DMS53 treated with DMSO at 0.1 percent for 48 hours (cell line): ENCODE data around the gene CIBAR2.

Experiments used
- DNase-seq: peaks from one replicate; lab custom pipeline; 2025; ENCODE audit not compliant: unreplicated experiment; lab: John Stamatoyannopoulos, UW

Gene CIBAR2

DNA sequence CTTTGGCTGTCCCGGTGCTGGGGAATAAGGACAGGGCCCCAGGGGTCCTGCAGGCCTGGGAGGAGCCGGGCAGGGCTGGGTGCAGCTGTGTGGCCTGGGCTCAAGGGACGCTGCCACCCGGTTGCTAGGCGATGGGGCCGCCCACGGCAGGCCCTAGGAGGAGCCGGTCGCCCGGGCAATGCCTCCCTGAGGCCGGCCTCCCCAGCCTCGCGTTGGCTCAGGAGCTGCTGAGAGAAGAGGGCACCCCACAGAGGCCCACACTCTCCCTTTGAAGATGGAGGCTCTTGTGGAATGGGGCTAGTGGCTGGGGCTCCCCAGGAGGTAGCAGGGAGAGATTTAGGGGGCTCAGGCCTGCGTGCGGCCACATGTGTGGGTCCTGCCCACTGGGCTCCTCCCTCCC lies at the start of gene CIBAR2:
Gene CIBAR2, minus strand, starts transcription at position 109 of the 400 bp plus-strand sequence. CDS start 120 bp downstream, outside the sequence.
- no peak for DNase-seq

DNA sequence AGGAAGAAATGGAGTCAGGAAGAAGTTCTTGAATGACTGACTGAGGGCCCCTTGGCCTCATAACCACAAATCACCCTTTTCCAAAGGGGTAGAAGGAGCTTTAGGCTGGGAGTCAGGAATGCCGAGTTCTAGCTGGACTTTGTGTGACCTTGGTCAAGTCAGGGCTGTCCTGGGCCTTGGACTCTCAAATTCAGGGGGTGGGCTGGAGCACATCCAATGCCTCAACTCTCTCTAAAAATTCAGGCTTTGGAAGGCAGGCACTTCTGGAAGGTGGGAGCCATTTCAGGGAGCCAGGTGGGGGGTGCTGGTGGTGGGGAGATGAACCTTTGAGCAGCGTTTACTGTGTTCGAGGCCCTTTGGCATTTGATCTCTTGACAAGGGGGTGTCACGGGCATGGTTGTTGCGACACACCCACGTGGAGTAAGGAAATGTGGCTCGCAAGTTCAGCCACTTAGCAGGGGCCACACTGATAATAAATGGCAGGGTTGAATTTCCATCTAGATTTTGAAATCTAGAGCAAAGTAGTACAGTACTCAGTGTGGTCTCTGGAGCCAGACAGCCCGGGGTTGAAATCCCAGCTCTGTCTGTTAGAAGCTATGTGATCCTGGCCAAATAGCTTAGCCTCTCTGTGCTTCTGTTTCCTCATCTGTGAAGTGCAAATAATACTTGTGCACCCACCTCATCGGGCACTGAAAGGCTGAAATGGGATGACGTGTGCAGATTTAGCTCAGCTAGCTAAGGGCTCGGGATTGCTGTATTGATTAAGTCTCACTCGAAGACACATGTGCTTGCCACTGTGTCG lies 47.1 kb upstream of the CIBAR2 start:
- no peak for DNase-seq

DNA sequence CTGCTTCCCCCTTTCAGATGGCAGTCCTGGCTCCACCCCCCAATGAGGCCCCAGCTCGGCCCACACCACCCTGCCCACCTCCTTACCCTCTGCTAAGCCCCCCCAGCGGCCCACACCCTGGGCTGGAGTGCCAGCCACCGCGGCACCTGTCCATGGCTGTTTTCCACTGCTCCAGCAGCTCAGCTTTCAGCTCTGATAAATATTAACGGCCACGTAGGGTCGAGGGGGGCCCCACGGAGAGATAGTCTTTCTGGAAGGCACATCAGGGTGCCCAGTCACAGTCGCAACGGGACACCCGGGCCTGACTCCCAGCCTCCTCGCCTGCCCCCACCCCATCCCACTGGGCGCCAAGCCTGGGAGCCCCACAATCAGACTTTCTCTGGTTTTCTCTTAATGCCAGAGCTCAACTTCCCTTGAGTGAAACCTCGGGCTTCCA lies 46.5 kb upstream of the CIBAR2 start:
- no peak for DNase-seq

DNA sequence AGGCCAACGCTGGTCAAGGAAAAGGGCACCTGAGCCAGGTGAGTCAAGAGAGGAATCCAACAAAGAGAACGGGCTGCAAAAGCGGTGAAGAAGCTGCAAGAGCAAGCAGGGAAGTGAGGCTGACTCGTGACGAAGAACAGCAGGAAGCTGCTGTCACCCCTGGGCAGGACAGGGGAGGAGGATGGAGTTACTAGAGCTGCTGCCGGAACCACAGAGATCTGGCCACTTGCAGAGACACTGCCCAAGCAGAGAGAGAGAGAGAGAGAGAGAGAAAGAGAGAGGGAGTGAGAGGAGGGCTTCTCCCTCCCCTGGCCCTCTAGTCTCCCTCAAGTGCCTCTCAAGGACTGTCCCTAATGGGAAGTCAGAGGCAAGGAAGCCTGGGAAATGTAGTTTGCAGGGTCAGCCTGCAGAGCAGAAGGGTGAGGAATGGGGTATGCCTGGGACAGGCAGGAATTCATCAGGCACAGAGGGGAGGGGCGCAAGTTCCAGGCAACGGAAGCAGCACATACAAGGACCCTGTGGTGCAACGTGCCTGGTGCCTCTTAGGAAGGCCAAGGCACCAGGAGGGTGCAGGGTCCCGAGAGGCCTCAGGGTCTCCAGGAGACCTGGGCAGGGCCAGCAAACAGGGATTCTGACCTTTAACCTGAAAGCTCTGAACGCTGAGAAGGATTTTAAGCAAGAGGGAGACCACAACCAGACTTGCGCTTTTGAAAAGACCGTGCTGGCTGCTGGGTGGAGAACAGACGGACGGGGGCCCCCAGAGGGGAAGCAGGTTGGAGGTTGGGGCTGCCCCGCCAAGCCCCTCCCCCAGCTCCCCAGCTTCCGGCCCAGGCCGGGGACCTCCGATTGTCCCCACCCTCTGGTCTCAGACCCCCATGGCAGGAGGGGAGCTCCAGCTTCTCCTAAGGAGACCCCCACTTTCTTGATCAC lies 45.8 kb upstream of the CIBAR2 start:
- DNase-seq, result no peak

DNA sequence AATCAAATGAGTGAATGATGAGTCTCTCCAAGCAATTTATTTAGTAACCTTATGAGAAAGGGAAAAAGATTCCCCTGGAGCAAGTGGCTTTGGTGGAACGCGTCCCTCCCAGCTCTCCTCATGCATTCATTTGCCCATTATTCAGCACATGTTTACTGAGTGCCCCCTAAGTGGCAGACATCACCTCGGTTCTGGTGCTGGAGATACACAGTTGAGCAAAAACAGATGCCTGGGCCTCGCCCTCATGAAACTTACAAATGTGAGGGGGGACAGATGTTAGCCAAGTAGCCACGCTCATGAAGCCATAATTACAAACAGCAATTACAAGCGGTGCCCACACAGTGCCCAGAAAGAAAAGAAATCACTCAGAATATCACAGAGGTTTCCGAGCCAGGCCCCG lies 45.1 kb upstream of the CIBAR2 start:
- no peak for DNase-seq

DNA sequence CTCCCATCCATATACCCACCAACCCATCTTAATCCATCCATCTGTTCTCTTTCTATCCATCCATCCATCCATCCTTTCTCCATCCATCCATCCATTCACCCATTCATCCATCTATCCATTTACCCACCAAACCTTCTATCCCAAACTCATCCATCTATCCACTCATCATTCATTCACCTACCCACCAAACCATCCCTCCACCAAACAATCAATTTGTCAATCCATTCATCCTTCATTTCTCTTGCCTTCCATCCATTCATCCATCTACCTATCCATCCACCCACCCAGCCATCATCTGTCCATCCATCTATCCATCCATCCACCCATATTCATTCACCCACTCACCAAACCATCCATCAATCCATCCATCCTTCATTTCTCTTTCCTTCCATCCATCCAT lies 44.6 kb upstream of the CIBAR2 start:
- DNase-seq, result no peak

DNA sequence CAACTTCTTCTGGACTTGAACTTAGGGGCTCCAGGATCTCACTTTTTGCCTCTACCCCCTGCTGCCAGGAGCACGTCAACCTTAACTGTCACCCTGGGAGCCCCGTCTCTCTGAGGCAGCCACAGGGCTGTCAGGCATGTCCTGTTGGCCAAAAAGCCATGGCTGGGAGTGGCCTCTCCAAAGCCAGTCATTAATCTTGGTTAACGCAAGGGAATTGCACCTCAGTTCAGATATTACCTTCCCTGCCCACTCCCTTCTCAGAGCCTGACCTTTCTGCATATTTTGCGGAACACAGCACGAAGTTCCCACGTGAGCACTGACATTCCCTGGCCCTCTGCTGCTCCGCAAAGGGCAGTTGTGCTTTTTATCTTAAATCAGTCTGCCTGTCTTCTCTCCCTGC lies 44.2 kb upstream of the CIBAR2 start:
- no peak for DNase-seq

DNA sequence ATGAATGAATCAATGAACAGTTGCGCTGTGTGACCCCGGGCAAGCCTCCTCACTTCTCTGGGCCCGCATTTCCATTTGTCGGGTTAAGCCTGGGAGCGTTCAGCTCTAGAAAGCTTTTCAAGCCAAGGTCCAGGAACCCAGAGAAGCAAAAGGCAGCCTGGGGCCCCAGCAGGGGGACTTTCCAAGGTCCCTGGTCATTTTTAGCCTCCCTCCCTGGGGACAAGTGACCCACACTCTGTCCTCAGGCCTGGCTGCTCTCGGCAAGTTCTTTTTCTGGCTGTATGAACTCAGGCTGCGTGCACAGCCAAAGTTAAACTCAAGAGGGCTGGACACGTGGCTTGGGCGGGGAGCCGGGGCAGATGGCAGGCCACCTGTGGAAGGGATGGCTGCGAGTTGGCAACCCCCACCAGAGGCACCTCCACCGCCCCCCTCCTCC lies 41.4 kb upstream of the CIBAR2 start:
- DNase-seq, result no peak

DNA sequence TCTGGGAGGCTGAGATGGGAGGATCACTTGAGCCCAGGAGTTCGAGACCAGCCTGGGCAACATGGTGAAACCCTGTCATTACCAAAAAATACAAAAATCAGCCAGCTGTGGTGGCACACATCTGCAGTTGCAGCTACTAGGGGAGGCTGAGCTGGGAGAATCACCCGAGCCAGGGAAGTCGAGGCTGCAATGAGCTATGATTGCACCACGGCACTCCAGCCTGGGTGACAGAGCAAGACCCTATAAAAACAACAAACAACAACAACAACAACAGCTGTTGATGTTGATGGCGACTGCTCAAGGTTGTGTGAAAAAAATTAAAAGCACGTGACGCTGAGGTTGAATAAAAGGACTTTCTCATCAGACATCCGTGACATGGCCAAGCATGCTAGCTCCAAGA lies 40.8 kb upstream of the CIBAR2 start:
- no peak for DNase-seq

DNA sequence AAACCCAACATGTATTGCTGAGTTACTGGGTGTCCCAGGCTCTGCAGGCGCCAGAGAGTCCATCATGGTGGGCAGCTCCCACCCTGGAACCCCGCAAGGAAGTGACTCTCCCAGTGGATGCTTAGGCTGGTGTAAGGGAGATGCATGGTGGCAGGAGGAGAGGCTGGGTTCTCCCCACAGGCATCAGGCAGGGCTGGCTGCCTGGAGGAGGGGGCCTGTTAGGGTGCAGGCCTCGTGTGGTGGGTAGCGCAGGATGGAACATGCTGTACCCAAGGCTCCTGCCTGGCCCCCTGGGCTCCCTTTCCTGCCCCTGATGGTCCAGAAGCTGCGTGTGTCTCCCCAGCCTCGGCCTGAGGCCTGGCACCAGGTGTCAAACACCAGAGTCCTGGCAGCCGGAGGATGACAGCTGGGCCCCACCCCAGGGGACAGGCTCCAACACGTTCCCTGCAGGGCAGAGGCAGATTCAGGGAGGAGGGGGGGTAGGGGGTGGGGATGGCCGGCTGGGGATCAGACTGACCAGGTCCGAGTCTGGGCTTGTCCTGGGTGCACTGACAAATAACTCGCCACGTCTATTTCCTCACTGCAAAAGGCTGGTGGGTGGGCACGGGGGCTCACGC lies 40.2 kb upstream of the CIBAR2 start:
- no peak for DNase-seq

DNA sequence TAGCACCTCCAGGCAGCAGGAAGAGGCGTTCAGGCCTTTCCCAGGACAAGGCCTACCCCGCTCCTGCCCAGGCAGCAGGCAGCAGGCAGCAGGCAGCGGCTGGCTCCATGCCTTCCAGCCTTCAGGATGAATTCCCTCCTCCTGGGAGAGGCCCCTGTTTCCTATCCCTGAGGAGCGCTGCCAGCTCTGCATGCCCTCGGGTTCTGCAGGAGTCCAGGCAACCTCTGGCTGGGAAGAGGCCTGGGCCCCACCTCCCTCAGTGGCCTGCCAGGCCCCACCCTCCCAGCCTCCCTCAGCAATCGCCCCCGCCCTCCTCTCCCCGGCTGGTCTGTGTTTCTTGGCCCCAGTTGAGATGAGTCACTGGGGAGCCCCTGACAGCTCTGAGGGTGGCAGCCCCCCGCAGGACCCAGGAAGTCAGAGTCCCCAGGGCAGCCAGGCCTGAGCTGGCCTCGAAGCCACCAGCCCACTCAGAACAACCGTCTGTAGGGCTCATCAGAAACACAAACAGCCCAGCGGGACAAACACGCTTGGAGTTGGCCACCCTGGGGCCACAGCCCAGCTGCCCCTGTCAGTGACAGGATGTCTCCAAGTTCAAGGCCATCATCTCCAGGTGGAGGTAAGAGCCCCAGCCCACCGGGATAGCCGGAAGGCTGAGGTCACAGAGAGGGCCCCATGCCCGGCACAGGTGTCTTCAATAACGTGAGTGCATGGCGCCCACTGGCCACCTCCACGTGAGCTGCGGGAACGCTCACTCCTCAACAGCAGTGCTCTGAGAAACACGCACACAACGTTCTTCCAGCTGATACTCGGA lies 39.5 kb upstream of the CIBAR2 start:
- no peak for DNase-seq

DNA sequence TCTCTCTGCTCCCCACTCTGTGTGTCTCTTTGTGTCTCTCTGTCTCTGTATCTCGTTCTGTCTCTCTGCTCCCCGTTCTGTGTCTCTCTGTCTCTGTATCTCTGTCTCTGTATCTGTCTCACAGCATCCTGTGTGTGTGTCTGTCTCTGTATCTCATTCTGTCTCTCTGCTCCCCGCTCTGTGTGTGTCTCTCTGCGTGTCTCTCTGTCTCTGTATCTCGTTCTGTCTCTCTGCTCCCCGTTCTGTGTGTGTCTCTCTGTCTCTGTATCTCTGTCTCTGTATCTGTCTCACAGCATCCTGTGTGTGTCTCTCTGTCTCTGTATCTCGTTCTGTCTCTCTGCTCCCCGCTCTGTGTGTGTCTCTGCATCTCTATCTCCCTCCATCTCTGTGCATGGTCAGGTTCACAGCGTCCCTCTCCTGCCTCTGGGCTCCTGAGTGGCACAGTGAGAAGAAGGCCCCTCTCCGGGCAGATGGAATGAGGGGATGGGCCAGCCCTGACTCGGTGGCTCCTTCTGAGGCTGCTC lies 38.9 kb upstream of the CIBAR2 start:
- no peak for DNase-seq

DNA sequence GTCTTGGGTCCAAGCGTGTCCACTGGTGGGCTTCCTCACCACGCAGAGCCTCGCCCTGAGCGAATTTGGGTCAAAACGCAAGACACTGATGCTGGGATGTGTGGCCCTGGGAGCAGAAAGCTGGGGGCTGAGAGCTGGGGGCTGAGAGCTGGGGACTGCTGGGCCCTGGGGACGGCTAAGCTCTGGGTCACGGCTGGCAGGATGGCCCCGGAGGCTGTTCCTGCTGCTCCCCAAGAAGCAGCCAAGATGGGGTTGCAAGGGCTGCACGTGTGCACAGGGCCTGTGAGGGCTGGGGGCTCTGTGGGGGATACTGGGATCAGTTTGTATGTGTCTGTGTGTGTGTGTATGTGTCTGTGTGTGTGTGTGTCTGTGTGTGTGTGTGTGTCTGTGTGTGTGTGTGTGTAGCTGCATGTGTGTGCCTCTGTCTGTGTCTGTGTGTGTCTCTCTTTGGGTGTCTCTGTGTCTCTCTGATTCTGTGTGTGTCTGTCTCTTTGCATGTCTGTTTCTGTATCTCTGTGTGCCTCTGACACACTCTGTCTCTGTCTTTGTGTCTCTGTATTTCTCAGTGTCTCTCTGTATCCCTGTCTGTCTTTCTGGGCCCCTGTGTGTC lies 38.2 kb upstream of the CIBAR2 start:
- DNase-seq, result no peak

DNA sequence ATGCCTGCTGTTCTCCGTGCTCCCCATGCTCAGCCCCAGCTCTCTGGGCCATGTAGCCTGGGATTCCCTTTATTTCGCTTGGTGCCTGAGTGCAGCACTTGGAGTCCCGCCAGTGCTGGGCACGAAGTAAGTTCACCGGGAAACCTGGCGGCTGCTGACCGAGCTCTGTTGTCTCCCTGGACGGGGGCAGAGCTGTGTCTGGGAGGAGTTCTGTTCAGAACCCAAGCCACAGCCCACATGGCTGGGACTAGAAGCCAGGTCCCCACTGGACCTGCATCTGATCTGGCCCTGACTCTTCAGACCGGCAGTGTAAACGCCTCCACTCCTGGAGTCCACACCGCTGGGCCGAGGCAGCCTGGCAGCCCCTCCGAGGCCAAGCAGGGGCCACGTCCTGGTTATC lies 37.5 kb upstream of the CIBAR2 start:
- no peak for DNase-seq

DNA sequence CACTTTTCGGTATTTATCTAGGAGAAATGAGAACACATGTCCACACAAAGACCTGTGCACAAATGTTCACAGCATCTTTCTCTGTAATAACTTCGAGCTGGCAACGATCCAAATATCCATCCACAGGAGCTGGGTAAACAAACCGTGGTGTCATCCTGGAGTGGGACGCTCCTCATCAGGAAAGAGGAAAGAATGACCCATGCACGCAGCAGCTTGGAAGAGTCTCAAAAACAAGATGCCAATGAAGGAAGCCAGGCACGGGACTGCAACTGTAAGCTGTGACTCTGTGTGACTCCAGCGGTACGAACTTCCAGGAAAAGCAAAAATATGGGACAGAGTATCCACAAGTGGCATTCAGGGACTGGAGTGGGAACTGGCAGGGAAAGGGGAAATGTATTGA lies 36.7 kb upstream of the CIBAR2 start:
- peak; percentile 54 for DNase-seq

DNA sequence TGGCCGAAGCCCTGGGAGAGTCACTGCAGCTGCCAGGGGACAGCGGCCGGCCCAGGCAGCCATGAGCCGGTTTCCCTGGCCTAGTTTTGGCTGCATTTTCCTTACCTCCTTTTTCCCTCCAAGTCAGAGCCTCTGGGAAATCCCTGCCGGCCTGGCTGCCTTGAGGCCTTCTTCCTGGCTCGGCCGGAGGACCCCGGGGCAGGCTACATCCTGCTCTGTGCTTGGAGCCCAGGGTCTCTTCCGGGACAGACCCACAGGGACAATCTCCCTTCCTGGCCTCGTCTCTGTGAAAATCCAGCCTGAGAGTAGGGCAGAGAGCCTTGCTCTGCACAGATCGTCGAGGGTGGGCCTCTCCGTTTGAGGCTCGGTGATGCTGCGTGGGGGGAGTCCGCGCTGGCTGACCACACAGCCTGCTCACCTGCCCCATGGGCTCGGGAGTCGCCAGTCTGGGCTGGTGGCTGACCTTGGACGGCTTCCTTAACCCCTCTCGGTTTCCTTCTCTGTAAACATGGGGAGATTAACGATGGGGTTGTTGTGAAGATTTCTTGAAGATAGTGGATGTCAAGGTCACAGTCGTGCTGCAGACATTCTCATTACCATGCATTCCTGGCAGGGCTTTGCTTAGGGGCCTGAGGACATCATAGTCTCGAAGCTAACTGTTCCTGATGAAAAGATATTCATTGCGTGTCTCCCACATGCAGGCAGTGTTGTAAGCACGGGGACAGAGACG lies 34.8 kb upstream of the CIBAR2 start:
- no peak for DNase-seq

DNA sequence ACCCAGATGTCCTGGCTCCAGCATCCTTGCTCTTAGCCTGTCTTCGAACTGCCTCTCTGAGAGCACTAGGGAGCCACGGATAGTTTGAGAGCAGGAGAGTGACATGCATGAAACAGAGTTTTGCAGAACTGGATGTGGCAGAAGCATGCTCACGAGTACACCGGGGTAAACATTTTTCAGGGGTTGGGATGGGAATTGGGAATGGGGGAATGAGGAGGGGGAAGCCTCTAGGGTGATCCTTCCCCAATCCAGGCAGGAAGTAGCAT lies 34.2 kb upstream of the CIBAR2 start:
- no peak for DNase-seq

DNA sequence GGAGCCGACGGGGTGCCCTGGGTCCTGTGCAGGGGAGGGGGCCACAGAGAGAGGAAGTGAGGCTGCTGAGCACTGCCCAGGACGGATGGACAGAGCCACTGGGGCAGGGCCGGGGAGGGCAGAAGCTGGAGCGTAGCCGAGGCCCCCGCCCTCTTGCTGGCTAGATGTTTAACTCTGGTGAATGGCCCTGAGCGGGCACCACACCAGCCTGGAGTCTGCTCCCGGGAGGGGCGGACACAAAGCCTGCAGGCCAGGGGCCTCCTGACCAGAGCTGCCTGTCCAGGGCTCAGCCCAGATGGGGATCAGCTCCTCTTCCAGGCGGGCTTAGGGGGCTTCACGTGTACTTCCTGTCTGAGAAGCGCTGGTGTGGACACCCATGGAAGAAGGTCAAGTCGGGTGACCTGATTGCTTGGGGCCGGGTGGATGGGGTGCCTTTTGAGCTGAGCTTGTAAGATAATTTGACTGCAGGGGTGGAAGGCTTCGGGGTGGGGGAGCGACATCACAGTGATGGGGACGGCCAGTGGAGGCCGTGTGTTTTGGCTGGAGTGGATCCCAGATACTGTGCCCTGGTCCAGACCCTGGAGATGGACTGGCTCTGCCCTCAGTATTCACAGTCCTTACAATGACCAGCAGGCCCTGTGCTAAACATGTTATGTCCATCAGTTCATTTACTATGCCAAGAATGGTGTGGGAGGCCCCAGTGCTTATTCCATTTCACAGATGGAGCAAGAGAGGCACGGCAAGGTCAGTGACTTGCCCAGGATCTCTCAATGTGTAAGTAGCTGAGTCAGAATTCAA lies 33.7 kb upstream of the CIBAR2 start:
- DNase-seq, result no peak

DNA sequence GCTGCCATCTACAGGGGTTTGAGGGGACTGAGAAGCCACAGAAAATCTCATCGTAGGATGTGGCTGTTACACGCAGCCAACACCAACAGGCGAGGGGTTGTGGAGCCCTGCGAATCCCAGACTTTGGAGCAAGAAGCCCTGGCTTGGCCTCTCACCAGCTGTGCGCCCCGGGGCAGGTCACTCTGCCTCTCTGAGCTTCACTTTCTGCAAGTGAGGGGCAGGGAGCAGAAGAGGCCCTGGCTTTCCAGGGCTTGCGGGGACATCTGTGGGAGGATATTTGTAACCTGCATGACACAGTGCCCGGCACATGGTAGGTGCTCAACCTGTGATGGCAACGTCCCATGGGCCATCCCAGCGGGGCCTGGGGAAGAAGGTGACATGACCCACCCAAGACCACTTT lies 32.9 kb upstream of the CIBAR2 start:
- no peak for DNase-seq
